LNCAP (cell line): ENCODE data around the gene CCDC150.

ENCODE experiments used
- TF ChIP-seq, protein P1 (sequence below): fragments of 450-650 bp; IDR thresholded peaks from 2 replicates; pipeline ENCODE4 v1.5.1; 2017; ENCODE audit warnings: mild to moderate bottlenecking

CCDC150 gene

GRCh38 chr2:196597531-196597930 lies 42.0 kb upstream of the CCDC150 start:
- TF ChIP-seq, protein P1, sequence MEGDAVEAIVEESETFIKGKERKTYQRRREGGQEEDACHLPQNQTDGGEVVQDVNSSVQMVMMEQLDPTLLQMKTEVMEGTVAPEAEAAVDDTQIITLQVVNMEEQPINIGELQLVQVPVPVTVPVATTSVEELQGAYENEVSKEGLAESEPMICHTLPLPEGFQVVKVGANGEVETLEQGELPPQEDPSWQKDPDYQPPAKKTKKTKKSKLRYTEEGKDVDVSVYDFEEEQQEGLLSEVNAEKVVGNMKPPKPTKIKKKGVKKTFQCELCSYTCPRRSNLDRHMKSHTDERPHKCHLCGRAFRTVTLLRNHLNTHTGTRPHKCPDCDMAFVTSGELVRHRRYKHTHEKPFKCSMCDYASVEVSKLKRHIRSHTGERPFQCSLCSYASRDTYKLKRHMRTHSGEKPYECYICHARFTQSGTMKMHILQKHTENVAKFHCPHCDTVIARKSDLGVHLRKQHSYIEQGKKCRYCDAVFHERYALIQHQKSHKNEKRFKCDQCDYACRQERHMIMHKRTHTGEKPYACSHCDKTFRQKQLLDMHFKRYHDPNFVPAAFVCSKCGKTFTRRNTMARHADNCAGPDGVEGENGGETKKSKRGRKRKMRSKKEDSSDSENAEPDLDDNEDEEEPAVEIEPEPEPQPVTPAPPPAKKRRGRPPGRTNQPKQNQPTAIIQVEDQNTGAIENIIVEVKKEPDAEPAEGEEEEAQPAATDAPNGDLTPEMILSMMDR = no peak

DNA sequence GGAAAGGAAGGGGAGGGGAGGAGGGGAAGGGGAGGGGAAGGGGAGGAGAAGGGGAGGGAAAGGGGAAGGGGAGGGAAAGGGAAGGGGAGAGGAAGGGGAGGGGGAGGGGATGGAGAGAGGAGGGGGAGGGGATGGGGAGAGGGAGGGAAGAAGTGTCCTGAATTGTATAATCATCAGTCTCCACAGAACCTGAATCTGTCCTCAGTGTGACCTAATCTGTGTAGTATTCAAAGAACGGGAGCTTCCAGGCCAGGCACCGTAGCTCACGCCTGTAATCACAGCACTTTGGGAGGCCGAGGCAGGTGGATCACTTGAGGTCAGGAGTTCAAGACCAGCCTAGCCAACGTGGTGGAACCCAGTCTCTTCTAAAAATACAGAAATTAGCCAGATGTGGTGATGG lies 41.1 kb upstream of the CCDC150 start:
- TF ChIP-seq, protein P1 = no peak

DNA sequence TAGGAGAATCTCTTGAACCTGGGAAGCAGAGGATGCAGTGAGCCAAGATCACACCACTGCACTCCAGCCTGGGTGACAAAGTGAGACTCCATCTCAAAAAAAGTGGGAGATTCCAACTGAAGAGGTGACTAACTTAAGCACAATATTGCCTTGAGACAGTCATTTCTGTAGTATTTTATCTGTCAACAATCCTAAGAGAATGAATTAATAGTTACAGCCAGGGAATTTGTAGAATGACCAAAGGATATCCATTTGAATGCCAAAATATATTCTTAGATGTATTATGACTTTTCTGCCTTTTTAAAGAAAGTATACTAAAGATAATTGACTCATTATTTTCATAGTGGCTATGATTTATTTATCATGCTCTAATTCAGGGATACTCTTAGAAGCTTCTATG lies 40.7 kb upstream of the CCDC150 start:
- TF ChIP-seq, protein P1 = no peak

DNA sequence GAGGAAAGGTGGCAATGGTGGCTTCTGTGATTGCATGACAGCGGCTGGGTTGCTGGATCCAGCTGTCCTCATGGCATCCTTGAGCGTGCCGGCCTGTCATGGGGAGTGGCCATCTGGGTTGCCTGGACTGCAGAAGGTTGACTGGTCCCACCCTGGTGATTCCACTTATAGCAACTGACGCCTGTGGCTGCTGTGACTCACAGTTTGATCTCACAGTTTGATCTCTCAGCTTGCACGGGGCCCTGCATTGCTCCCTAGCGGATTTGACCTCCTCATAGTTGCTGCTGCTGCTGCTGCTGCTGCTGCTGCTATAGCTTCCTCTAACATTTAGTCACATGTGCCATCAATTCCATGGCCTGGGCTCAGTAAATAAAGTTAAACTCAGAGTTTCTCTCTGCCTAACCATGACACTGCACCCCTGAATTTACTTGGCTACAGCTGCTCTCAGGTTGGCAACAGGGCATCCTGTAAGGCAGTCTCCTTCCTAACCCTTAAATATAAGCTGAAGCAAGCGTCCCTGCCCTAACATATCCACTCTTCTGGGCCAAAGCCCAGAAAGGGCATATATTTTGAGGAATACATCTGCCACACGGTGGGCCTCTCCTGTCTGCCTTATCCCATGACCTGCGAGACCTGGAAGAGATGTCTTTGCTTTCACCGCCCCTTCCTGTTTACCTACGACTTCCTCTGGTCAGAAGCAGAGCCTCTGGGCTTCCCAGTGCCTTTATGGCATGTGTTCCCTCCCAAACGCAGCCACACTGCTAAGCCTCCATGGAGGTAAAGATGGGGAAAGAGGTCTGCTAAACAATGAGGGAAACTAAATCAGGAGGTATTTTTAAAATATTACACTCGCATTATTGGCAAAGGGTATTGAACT lies 37.8 kb upstream of the CCDC150 start:
- TF ChIP-seq, protein P1 = no peak

- TF ChIP-seq, protein P1 = no peak
These were observed 35.3 kb upstream of the CCDC150 start for GRCh38 chr2:196604196-196604595.

GRCh38 chr2:196606516-196606915 lies 33.0 kb upstream of the CCDC150 start:
- TF ChIP-seq, protein P1 = no peak

GRCh38 chr2:196607073-196607472 lies 32.4 kb upstream of the CCDC150 start:
- TF ChIP-seq, protein P1 = no peak

- TF ChIP-seq, protein P1 = no peak
These were observed 29.7 kb upstream of the CCDC150 start for GRCh38 chr2:196609806-196610205.
